B cell (primary cell): ENCODE measurements around the gene CEP131. TPM values are rescaled to one million over a fixed set of nuclear protein-coding genes. Genes with fewer than 3 reads are reported as not detected.

Source experiments
- ATAC-seq: fragments of 200-7000 bp; cut with Tn5 transposase; one replicate; pipeline ENCODE4 v1.10.0; 2021; ENCODE audit warnings: low read depth, mild to moderate bottlenecking, moderate number of reproducible peaks, moderate library complexity
- CTCF ChIA-PET: fragments of 350-600 bp; sonication (Branson Sonifier 250); formaldehyde crosslinking; loops from one replicate; lab custom pipeline; 2021; ENCODE audit warnings: antibody characterized with exemption, inconsistent platforms; lab: Charles Lee
- POLR2A ChIA-PET: fragments of 350-600 bp; sonication (Branson Sonifier 250); formaldehyde crosslinking; loops from one replicate; lab custom pipeline; 2021; ENCODE audit warnings: antibody characterized with exemption; lab: Charles Lee
- DNase-seq: peaks from one replicate; pipeline ENCODE4 v3.0.0; 2013
- H2AFZ ChIP-seq: 2 replicates; pipeline ENCODE4 v1.6.1; 2012; ENCODE audit warnings: mild to moderate bottlenecking, low read depth, low read length; ENCODE audit not compliant: insufficient read depth, poor library complexity, severe bottlenecking
- H3K27ac ChIP-seq, 2 donors: 1 replicate in 1 of 2; 2 replicates in 1 of 2; pipeline ENCODE4 v1.5.1; 2012 to 2013; ENCODE audit warnings: low read length in 2 of 2, mild to moderate bottlenecking in 2 of 2, moderate library complexity in 1 of 2
- H3K27me3 ChIP-seq, 4 experiments: fragments of 200-600 bp in 1 of 4; sonication (generic) in 1 of 4; replicated peaks in 1 of 4; 1 replicate in 2 of 4; 2 replicates in 2 of 4; pipeline versions ENCODE4 v1.6.1 to v1.7.0; 2013 to 2016; ENCODE audit warnings: low read length in 3 of 4, mild to moderate bottlenecking in 2 of 4, mixed read lengths in 1 of 4, moderate library complexity in 1 of 4; ENCODE audit not compliant: insufficient read depth in 4 of 4, control insufficient read depth in 3 of 4; ENCODE audit errors: control extremely low read depth in 1 of 4
- H3K36me3 ChIP-seq, 2 experiments: replicated peaks in 1 of 2; 1 replicate in 1 of 2; 2 replicates in 1 of 2; pipeline versions ENCODE4 v1.6.1 to v1.7.1; 2013; ENCODE audit warnings: low read length in 1 of 2; ENCODE audit not compliant: insufficient read depth in 2 of 2, control insufficient read depth in 1 of 2; ENCODE audit errors: control extremely low read depth in 1 of 2, extremely low read depth in 1 of 2
- H3K4me1 ChIP-seq, 2 donors: fragments of 200-600 bp in 1 of 2; sonication (generic) in 1 of 2; 1 replicate in 1 of 2; 2 replicates in 1 of 2; pipeline versions ENCODE4 v1.5.1 to v1.6.1; 2013 to 2017; ENCODE audit warnings: low read length in 2 of 2; ENCODE audit not compliant: control insufficient read depth in 2 of 2, insufficient read depth in 2 of 2
- H3K4me2 ChIP-seq: replicated peaks from 2 replicates; pipeline ENCODE3; 2012; ENCODE audit warnings: mild to moderate bottlenecking, low read depth, low read length; ENCODE audit not compliant: poor library complexity, severe bottlenecking
- H3K4me3 ChIP-seq, 5 experiments: fragments of 200-600 bp in 1 of 5; sonication (generic) in 1 of 5; 1 replicate in 3 of 5; 2 replicates in 2 of 5; pipeline versions ENCODE4 v1.5.1 to v1.7.0; 2011 to 2016; ENCODE audit warnings: low read length in 4 of 5, mild to moderate bottlenecking in 4 of 5, low read depth in 2 of 5, control low read depth in 1 of 5, moderate library complexity in 1 of 5; ENCODE audit not compliant: insufficient read depth in 1 of 5; ENCODE audit errors: control extremely low read depth in 1 of 5, extremely low read depth in 1 of 5
- H3K79me2 ChIP-seq: fragments of 200-600 bp; sonication (generic); one replicate; pipeline ENCODE4 v1.6.0; 2016; ENCODE audit warnings: low read length; ENCODE audit not compliant: control insufficient read depth, insufficient read depth
- H3K9ac ChIP-seq: fragments of 200-600 bp; sonication (generic); 2 replicates; pipeline ENCODE4 v1.6.1; 2017; ENCODE audit warnings: mild to moderate bottlenecking, low read length, moderate library complexity
- H3K9me3 ChIP-seq, 3 donors: one replicate each; pipeline versions ENCODE4 v1.6.1 to v1.7.1; 2013; ENCODE audit warnings: low read length in 2 of 3; ENCODE audit not compliant: control insufficient read depth in 2 of 3, insufficient read depth in 1 of 3; ENCODE audit errors: control extremely low read depth in 1 of 3
- H4K20me1 ChIP-seq: 2 replicates; pipeline ENCODE4 v1.6.0; 2012; ENCODE audit warnings: mild to moderate bottlenecking, low read length; ENCODE audit not compliant: insufficient read depth, control insufficient read depth, poor library complexity, severe bottlenecking
- H3K27ac Mint-ChIP-seq: one replicate; pipeline ENCODE4 v1.8.0; 2021; ENCODE audit warnings: mixed read lengths
- H3K27me3 Mint-ChIP-seq: one replicate; pipeline ENCODE4 v1.8.0; 2021; ENCODE audit warnings: mixed read lengths
- H3K4me1 Mint-ChIP-seq: one replicate; pipeline ENCODE4 v1.8.0; 2021; ENCODE audit warnings: mixed read lengths
- H3K4me3 Mint-ChIP-seq: one replicate; pipeline ENCODE4 v1.8.0; 2021; ENCODE audit warnings: mixed read lengths
- H3K9me3 Mint-ChIP-seq: one replicate; pipeline ENCODE4 v1.8.0; 2022; ENCODE audit warnings: mixed read lengths; ENCODE audit not compliant: insufficient read depth
- EZH2 ChIP-seq: IDR thresholded peaks from 2 replicates; pipeline ENCODE4 v1.6.1; 2012; ENCODE audit warnings: borderline replicate concordance, low read depth, mild to moderate bottlenecking, moderate library complexity, low read length; ENCODE audit not compliant: insufficient read depth, poor library complexity, severe bottlenecking
- WGBS: methylation state at CpG from one replicate; pipeline ENCODE4 v1.1.5; 2013; ENCODE audit warnings: missing lambda C conversion rate; ENCODE audit not compliant: insufficient coverage; 5-methylcytosine and 5-hydroxymethylcytosine counted together
- intact Hi-C: fragments of 100-400 bp; cut with micrococcal nuclease; formaldehyde crosslinking; loops from one replicate; pipeline ENCODE4 v1.10.0; 2022
- polyA plus RNA-seq: library from polyadenylated mRNA; depleted of rRNA; stranded (reverse); fragments of >200 nt; gene quantifications from 2 replicates; pipeline ENCODE4 v1.2.3, GENCODE V29; 2012
- total RNA-seq, 2 donors: library from RNA; stranded (reverse); fragments of 120-200 nt in 1 of 2; gene quantifications; 1 replicate in 1 of 2; 2 replicates in 1 of 2; pipeline versions ENCODE4 v1.2.3 to v1.2.4, GENCODE V29; 2013 to 2022
- TF ChIP-seq, protein P1 (sequence below): fragments of 200-600 bp; IDR thresholded peaks from one replicate; pipeline ENCODE4 v1.8.0; 2022; ENCODE audit warnings: antibody characterized with exemption, mild to moderate bottlenecking

The CEP131 gene
- total and polyA plus RNA-seq, 2 donors (not counting 1 experiment from before 2014, with no cell fraction given) = 18.8 to 25.5 TPM

GRCh38 chr17:81209141-81209540 is 13.6 kb downstream of the CEP131 start:
- Histone ChIP-seq H3K27me3 (no peaks in the 10 kb centered on the region), H3K36me3 (peaks cover 0 to 10% of the 10 kb centered on the region in 2 experiments), H3K9ac (no peak overlapping the region), H3K4me3 (no peak overlapping the region), H3K27ac (no peak overlapping the region), H2AFZ (no peak overlapping the region), H3K4me2 (no peak overlapping the region), H3K9me3 (no peaks in the 10 kb centered on the region), H4K20me1 (no peaks in the 10 kb centered on the region), H3K79me2 (peaks cover 22% of the 10 kb centered on the region), H3K4me1 (peaks cover 3% of the 10 kb centered on the region in 2 donors)
- ChIA-PET CTCF (no interaction called here), POLR2A (interaction anchor here (0.5 kb wide), 1 partner anchor 57 kb away, joined by 4 read pairs; no protein-coding TSS in a partner anchor)
- intact Hi-C loops = no loop called here
- no peak for TF ChIP-seq EZH2
- TF ChIP-seq, protein P1, sequence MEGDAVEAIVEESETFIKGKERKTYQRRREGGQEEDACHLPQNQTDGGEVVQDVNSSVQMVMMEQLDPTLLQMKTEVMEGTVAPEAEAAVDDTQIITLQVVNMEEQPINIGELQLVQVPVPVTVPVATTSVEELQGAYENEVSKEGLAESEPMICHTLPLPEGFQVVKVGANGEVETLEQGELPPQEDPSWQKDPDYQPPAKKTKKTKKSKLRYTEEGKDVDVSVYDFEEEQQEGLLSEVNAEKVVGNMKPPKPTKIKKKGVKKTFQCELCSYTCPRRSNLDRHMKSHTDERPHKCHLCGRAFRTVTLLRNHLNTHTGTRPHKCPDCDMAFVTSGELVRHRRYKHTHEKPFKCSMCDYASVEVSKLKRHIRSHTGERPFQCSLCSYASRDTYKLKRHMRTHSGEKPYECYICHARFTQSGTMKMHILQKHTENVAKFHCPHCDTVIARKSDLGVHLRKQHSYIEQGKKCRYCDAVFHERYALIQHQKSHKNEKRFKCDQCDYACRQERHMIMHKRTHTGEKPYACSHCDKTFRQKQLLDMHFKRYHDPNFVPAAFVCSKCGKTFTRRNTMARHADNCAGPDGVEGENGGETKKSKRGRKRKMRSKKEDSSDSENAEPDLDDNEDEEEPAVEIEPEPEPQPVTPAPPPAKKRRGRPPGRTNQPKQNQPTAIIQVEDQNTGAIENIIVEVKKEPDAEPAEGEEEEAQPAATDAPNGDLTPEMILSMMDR = no peak
- Mint-ChIP-seq H3K27ac (no peak overlapping the region), H3K4me1 (peaks cover 12% of the 10 kb centered on the region), H3K27me3 (no peaks in the 10 kb centered on the region), H3K9me3 (no peaks in the 10 kb centered on the region), H3K4me3 (no peak overlapping the region)
- DNase-seq = no peak
- 99% methylated on average over 14 of the region's 16 CpGs for WGBS
- no peak for ATAC-seq

GRCh38 chr17:81208651-81209050 is 14.1 kb downstream of the CEP131 start:
- CTCF ChIA-PET = no interaction called here
- H3K4me3 Mint-ChIP-seq = no peak overlapping the region
- no peak for ATAC-seq

More at GRCh38 chr17:81208651-81209050, 14.1 kb downstream of the CEP131 start:
- intact Hi-C loops = no loop called here
- TF ChIP-seq, protein P1 = no peak
- TF ChIP-seq EZH2 = no peak
- H3K4me1 Mint-ChIP-seq = peaks cover 11% of the 10 kb centered on the region
- no peaks in the 10 kb centered on the region for H3K9me3 Mint-ChIP-seq
- H3K27me3 Mint-ChIP-seq = no peaks in the 10 kb centered on the region
- no peak overlapping the region for H3K27ac Mint-ChIP-seq
- Histone ChIP-seq H2AFZ (no peak overlapping the region), H3K4me2 (no peak overlapping the region), H3K4me3 (no peak overlapping the region), H3K4me1 (peaks cover 3% of the 10 kb centered on the region in 2 donors), H3K9ac (no peak overlapping the region), H3K9me3 (no peaks in the 10 kb centered on the region), H3K27ac (no peak overlapping the region), H3K79me2 (peaks cover 22% of the 10 kb centered on the region), H4K20me1 (no peaks in the 10 kb centered on the region), H3K36me3 (peaks cover 0 to 10% of the 10 kb centered on the region in 2 experiments), H3K27me3 (no peaks in the 10 kb centered on the region)
- WGBS = 98% methylated on average over 10 of the region's 10 CpGs
- no peak for DNase-seq
- POLR2A ChIA-PET = interaction anchor here (0.5 kb wide), 1 partner anchor 56 kb away, joined by 4 read pairs; no protein-coding TSS in a partner anchor
